Hindlimb muscle (tissue), 1 donor: ENCODE data around the gene GABRG1. TPM values are rescaled to one million over a fixed set of nuclear protein-coding genes. Genes with fewer than 3 reads are reported as not detected.

Experiments
- DNase-seq: peaks from one replicate; pipeline ENCODE4 v3.0.0-alpha.2; 2013
- polyA plus RNA-seq: library from polyadenylated mRNA; unstranded; fragments of 120-200 nt; gene quantifications from one replicate; pipeline ENCODE4 v1.2.1, GENCODE V29; 2013; ENCODE audit not compliant: insufficient read length

Gene GABRG1
- polyA plus RNA-seq: not detected

DNA sequence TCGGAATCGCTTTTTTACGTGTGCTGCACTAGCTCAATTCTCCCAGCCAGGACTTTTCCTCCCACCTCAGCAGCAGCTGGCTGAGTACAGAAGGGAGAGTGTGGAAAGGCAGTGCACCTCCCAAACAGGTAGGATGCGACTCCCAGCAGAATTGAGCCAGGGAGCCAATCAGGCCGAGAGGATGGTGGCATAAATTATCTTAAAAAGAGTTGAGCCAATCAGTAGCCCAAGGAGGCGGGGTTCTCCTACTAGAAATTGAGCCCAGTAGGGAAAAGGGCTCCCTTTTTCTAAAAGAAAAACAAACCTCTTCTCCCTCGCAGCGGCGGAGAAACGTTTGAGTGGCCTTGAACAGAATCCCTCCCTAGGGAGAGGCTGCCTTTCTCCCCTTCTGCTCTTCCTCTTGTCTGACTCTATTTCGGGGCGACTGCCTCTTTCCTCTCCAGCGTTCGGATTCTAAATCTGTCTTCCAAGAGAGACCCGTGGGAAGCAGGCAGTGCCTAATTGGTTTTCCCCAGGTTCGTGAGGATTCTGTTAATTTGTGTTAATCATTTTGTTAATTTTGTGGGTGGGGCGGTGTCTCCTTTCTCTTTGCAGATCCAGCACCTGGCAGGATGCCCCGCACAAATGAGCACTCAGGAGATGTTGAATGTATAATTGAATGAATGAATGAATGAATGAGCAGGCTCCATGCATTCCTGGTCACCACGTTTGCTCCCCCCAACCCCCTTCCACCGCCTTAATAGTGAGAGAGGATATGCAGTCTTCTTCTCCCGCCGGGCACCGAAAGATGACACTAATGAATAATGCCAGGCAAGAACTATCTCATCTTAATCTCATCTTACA is at the start of gene GABRG1:
TSS of gene GABRG1 (minus strand) at position 142 of the 843 bp plus-strand sequence. CDS start at position 1, 141 bp downstream.
- DNase-seq: no peak

- no peak for DNase-seq
Observed at GRCh38 chr4:46146993-46147392, 23.1 kb upstream of the GABRG1 start.

- no peak for DNase-seq
Observed at GRCh38 chr4:46131498-46132057, 7.7 kb upstream of the GABRG1 start.

- peak; percentile 19 for DNase-seq
Observed at GRCh38 chr4:46124773-46125413, 1.0 kb upstream of the GABRG1 start.

DNA sequence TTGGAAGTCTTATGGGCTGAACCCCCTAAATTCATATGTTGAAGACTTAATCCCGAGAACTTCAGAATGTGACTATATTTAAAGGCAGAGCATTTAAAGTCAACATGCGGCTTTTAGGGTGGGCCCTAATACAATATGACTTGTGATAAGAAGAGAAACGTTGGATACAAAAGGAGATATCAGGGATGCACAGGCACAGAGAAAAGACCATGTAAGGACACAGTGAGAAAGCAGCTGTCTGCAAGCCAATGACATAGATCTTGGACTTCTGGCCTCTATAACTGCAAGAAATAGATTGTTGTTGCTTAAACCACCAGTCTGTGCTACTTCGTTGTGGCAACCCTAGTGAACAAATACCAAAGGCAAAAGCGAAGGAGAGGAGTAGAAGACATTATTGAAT is 42.2 kb downstream of the GABRG1 start:
- DNase-seq: no peak

DNA sequence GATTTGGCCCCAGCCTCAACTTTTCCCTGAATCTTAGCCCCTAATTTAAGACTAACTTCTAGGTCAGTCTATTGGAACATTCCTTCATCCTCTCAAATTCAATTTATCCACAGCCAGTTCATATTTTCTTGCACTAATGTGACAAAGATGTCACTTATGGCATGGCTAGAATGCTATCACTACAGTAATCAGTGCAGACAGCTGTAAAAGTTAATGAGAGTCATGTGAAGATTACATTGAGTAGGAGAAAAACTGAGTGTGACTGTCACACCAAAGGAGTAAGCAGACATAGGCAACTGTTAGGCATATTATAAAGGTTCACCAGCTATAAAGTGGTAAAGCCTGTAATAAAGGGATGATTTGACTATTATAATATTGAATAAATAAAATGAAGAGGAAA is 42.6 kb downstream of the GABRG1 start:
- DNase-seq: no peak

- DNase-seq: no peak
Observed at GRCh38 chr4:46073778-46074177, 50.1 kb downstream of the GABRG1 start.

DNA sequence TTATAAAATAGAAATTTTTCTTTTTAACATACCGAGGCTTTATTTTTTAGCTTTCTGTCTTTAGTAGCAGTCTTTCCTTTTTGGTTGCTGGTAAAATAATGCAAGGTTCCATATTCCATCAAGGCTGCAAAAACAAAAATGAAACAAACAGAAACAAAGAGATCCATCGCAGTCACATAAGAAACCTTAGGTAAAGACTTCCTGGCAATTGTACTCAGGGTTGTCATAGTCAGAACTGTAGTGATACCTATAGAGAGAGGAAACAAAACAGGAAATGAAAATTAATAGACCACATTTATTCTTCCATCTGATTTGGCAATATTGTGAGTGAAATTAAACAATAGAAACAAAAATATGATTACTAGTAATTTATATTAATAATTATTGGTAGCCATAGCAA is 72.5 kb downstream of the GABRG1 start:
- no peak for DNase-seq

GRCh38 chr4:46032056-46032455 is 91.8 kb downstream of the GABRG1 start:
- no peak for DNase-seq

DNA sequence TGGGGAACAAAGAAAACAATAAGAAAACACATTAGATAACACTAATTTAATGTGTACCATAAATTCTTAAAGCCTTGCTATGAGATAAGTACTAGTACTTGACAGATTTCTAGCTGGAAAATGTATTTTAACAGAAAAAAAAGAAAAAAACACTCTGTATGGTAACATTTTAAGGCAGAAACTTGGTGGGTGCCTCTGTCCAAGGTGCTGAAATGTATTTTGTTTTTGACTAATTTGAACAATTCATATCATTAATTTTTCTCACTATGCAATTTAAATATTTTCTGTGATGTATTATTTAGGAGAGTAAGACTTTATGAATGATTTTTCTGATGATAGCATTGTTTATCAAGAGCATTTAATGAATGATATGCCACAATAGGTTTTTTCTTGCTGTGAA is 107.5 kb downstream of the GABRG1 start:
- no peak for DNase-seq

DNA sequence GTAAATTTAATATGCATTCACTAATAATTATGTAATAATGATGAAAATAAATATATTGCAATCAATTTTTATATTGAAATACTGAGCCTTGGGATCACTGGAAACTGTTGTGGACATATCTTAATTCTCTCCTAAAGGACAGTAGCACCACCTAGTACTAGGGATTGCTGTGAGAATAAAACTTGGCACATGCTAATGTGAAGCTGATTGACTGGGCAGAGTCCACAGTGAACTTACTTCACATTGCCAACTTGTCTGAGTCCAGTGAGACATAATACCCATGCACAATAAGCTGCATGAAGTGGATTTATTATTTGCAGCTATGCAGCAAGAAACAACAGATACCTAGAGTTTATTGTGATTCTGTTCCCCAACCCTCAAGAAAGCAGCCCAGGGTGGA is 131.1 kb downstream of the GABRG1 start:
- DNase-seq: no peak

DNA sequence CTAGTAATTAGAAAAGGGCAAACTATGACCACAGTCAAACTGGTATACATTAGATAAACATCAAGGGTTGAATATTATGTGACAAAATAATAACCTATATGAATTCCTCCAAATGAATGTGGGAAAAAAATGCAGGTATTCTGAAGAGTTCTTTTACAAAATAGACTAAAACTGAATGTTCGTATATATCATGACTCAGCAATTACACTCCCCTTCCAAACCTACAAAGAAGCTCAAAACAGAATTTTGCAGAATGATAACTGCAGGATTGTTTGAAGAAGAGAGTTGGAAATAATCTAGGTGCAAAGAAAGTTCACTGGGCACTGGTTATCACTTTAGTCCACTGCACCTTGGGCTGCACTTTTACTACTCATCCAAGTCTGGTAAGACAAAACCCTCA is 134.1 kb downstream of the GABRG1 start:
- no peak for DNase-seq

DNA sequence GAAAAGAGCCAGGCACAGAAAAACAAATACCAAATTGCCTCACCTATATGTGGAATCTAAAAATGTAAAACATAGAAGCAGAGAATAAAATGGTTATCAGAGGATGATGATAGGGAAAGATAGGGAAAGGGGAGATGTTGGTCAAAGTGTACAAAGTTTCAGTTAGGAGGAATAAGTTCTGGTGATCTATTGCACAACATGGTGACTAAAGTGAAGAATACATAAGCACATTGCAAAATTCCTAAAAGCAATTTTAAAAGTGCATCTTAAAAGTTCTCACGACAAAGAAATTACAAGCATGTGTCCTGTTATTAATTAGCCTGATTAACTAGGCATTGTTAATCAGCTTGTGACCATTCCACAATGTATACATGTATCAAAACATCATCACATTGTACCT is 136.0 kb downstream of the GABRG1 start:
- DNase-seq: no peak
